ENCODE measurements around the gene TBC1D1. TPM values are rescaled to one million over a fixed set of nuclear protein-coding genes. Genes with fewer than 3 reads are reported as not detected.

Gene TBC1D1
- total RNA-seq, 1 experiment from 2014 or later: 89.0 TPM

- Histone ChIP-seq H3K27me3 (ENCODE audit: low read length) (no peaks in the 10 kb centered on the region), H3F3A (ENCODE audit: low read length, unreplicated experiment) (no peaks in the 10 kb centered on the region), H3K4me2 (ENCODE audit: low read length) (no peak overlapping the region), H3K4me3 (ENCODE audit: low read length) (no peak overlapping the region), H3K9me3 (ENCODE audit: low read length) (no peaks in the 10 kb centered on the region), H3K4me1 (ENCODE audit: insufficient read depth, low read length) (no peaks in the 10 kb centered on the region), H3K79me2 (ENCODE audit: low read length) (no peaks in the 10 kb centered on the region), H3K9ac (ENCODE audit: low read length) (no peak overlapping the region), H2AFZ (ENCODE audit: low read length) (no peak overlapping the region), H3K27ac (ENCODE audit: low read length) (no peak overlapping the region), H3K36me3 (ENCODE audit: low read depth, low read length) (no peaks in the 10 kb centered on the region), H3K9me2 (replicated peaks; ENCODE audit: low read length) (no peaks in the 10 kb centered on the region), H4K20me1 (ENCODE audit: low read length) (no peaks in the 10 kb centered on the region)
- intact Hi-C loops (cut with micrococcal nuclease): no loop called here
- BruUV-seq (replicated peaks): no TSS peak
- ATAC-seq (no peak), DNase-seq (no peak)
- ChIA-PET POLR2A (ENCODE audit: unreplicated experiment) (no interaction called here), CTCF (no interaction called here)
- no peak for TF ChIP-seq EZH2phosphoT487 (IDR thresholded peaks at IDR 0.05; ENCODE audit: borderline replicate concordance, low read length)
- no peak for TF ChIP-seq CTCF (conservative IDR thresholded peaks at IDR 0.05; ENCODE audit: low read depth, low read length)
- no peak for TF ChIP-seq EZH2 (IDR thresholded peaks at IDR 0.05; ENCODE audit: low read length, unreplicated experiment)
Measured at GRCh38 chr4:37885496-37885895, 5.4 kb upstream of the TBC1D1 start.

GRCh38 chr4:37889849-37890800 is 759 bp upstream of the TBC1D1 start:
- Histone ChIP-seq H3K27ac (ENCODE audit: low read length) (no peak overlapping the region), H3K4me1 (ENCODE audit: insufficient read depth, low read length) (no peaks in the 10 kb centered on the region), H3K9me3 (ENCODE audit: low read length) (no peaks in the 10 kb centered on the region), H3K4me3 (ENCODE audit: low read length) (peak overlapping the region; percentile 69), H3K9ac (ENCODE audit: low read length) (no peak overlapping the region), H3K27me3 (ENCODE audit: low read length) (no peaks in the 10 kb centered on the region), H4K20me1 (ENCODE audit: low read length) (no peaks in the 10 kb centered on the region), H2AFZ (ENCODE audit: low read length) (peak overlapping the region; percentile 64), H3K9me2 (replicated peaks; ENCODE audit: low read length) (no peaks in the 10 kb centered on the region), H3K4me2 (ENCODE audit: low read length) (peak overlapping the region; percentile 84), H3K36me3 (ENCODE audit: low read depth, low read length) (no peaks in the 10 kb centered on the region), H3F3A (ENCODE audit: low read length, unreplicated experiment) (no peaks in the 10 kb centered on the region), H3K79me2 (ENCODE audit: low read length) (no peaks in the 10 kb centered on the region)
- ATAC-seq: peak; percentile 79
- TF ChIP-seq CTCF (conservative IDR thresholded peaks at IDR 0.05; ENCODE audit: low read depth, low read length) (0 out of 2 replicates have a peak, but pooled peaks have one; percentile 21), EZH2 (IDR thresholded peaks at IDR 0.05; ENCODE audit: low read length, unreplicated experiment) (no peak), EZH2phosphoT487 (IDR thresholded peaks at IDR 0.05; ENCODE audit: borderline replicate concordance, low read length) (no peak)
- POLR2A ChIA-PET (ENCODE audit: unreplicated experiment): no interaction called here
- peak; percentile 24 for DNase-seq
- intact Hi-C loops (cut with micrococcal nuclease): loop anchor here (1.0 to 10.0 kb wide), 3 partner anchors 63 to 88 kb away; partner anchors contain the start of gene PGM2
- no TSS peak for BruUV-seq (replicated peaks)
- CTCF ChIA-PET: no interaction called here

Data from PC-3 (cell line).